ENCODE results near the gene EFHC1.

GRCh38 chr6:52389264-52389625, 30.9 kb upstream of the EFHC1 start:
- no peak for TF ChIP-seq CTCF (optimal IDR thresholded peaks at IDR 0.05 in 1 of 3, IDR thresholded peaks at IDR 0.05 in 1 of 3, conservative IDR thresholded peaks at IDR 0.05 in 1 of 3; ENCODE audit: extremely low read depth in 1 of 3, insufficient read depth in 2 of 3, low read length in 3 of 3)
- no peak for TF ChIP-seq EZH2 (IDR thresholded peaks at IDR 0.05; ENCODE audit: low read length)

Data from keratinocyte (primary cell).